NCI-H2196 treated with DMSO at 0.1 percent for 48 hours (cell line): ENCODE data around the gene OR10H2.
"Not testable (repeated sequence)": the region's sequence is repeated elsewhere in the genome, so short reads cannot be mapped to it uniquely, and the experiment has no call there.

Source experiments
- DNase-seq: peaks from one replicate; lab custom pipeline; 2025; ENCODE audit not compliant: unreplicated experiment; lab: John Stamatoyannopoulos, UW

OR10H2 gene

GRCh38 chr19:15759962-15760565 lies 32.2 kb downstream of the OR10H2 start:
- no peak for DNase-seq

- DNase-seq = no peak
Measured at GRCh38 chr19:15769586-15769985, 41.8 kb downstream of the OR10H2 start.

DNA sequence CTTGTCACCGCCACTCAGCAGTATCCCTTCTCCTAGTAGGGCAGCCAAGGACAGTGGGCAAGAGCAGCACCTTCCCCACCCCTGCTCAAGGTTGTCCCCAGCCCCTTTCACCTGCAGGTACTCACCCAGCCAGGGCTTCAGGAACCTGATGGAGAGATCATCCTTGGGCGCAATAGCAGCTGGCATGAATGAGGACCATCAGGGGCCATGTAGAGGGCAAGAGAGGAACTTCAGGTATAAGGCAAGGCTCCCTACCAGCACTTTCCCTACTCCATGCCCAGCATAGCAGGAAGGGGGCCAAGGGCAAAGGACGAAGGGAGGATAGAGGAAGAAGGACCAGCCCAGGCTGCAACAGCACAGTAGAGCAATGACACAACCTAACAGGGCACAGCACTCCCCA lies 46.3 kb downstream of the OR10H2 start:
- not testable (repeated sequence) for DNase-seq

GRCh38 chr19:15775249-15775648 lies 47.4 kb downstream of the OR10H2 start:
- DNase-seq = no peak

- DNase-seq = no peak
Measured at GRCh38 chr19:15776264-15776663, 48.4 kb downstream of the OR10H2 start.

DNA sequence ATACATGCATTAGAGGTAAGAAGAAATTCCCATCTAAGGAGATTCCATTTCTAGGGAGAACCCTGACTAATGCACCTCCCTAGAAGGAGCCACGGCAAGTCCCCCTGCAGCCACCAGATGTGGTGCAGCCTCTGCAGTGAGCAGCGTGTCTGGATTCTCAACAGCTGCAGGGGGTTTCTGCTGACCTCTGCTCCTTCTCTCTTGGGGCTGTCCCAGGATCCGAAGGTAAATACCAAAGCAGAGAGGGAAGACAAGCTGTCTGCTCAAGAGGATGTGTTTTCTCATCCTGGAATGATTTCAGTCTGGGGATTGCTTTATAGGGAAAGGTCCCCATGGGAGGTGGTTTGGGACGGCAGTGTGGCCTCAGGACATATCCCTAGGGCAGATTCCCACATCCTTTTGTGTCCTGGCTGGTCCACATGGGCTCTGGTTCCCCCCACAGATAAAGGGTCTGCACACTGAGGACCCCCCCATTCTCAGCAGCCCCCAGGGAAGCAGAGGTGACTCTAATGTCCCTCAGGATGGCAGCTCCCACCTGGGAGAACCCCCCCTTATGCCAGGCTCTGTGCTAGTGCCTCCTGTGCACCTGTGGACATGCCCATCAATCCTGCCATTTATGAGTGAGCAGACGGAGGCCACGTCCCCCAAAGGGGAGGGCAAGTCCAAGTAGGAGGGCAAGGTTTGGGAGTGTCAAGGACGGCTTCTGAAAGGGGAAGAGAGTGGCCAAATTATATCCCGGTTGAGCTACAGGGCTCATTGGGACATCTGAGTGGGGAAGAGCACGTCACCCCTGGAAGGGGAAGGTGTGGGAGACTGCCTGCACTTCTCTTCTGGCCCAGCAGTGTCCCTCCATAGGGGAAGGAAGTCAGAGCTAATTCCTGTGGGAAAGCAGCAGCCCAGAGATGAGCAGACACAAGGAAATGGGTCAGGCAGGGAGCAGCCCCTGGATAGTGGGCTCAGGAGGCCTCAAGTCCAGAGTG lies 49.5 kb downstream of the OR10H2 start:
- no peak for DNase-seq
